ENCODE data around the gene LAMB1. TPM values are rescaled to one million over a fixed set of nuclear protein-coding genes. Genes with fewer than 3 reads are reported as not detected.

LAMB1 gene
- total RNA-seq, 6 experiments from 2014 or later: 112 to 134 (median 123) TPM

DNA sequence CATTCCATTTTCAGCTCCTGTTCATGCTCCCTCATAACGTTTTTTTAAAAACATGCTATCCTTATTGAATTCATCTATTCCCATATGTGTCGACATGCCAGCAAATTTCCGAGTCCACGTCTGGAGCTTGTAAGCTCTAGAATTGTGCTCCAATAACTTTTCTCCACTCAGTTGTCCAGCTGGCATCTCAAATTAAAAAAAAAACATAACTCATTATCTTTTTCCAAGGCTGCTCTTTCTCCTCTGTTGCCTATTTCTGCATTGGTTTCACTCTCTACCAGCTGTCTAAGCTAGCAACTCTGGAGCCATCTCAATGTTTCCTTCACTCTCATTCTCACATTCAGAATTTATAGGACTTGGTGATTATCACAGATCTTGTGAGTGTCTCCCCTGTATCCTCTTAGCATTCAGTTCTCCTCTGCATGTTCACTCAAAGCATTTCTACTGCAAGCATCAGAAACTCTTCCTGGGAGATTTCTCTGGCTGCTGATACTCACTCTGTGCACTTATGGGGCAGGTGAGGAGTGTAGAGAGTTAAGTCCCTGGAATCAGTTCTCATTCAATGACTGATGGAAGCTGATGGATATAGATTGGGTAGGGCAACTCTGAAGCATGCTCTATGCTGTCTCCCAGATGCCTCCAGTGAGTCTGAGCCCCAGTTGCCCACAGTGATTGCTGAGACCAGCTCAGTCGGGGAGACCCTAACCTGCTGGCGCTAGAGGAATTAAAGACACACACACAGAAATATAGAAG, 118.7 kb downstream of the LAMB1 start:
- Mint-ChIP-seq H3K4me1 (ENCODE audit: low read depth) (peaks cover 5% of the 10 kb centered on the region), H3K27ac (no peak overlapping the region), H3K4me3 (no peak overlapping the region), H3K9me3 (no peaks in the 10 kb centered on the region; the same call in 1 of the 2 replicates), H3K27me3 (ENCODE audit: insufficient read depth) (peaks cover 5% of the 10 kb centered on the region; the same call in 1 of the 2 replicates), H3K36me3 (ENCODE audit: low read depth) (no peaks in the 10 kb centered on the region)
- DNase-seq: no peak
- TF ChIP-seq, protein P1, sequence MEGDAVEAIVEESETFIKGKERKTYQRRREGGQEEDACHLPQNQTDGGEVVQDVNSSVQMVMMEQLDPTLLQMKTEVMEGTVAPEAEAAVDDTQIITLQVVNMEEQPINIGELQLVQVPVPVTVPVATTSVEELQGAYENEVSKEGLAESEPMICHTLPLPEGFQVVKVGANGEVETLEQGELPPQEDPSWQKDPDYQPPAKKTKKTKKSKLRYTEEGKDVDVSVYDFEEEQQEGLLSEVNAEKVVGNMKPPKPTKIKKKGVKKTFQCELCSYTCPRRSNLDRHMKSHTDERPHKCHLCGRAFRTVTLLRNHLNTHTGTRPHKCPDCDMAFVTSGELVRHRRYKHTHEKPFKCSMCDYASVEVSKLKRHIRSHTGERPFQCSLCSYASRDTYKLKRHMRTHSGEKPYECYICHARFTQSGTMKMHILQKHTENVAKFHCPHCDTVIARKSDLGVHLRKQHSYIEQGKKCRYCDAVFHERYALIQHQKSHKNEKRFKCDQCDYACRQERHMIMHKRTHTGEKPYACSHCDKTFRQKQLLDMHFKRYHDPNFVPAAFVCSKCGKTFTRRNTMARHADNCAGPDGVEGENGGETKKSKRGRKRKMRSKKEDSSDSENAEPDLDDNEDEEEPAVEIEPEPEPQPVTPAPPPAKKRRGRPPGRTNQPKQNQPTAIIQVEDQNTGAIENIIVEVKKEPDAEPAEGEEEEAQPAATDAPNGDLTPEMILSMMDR (IDR thresholded peaks at IDR 0.05): no peak

DNA sequence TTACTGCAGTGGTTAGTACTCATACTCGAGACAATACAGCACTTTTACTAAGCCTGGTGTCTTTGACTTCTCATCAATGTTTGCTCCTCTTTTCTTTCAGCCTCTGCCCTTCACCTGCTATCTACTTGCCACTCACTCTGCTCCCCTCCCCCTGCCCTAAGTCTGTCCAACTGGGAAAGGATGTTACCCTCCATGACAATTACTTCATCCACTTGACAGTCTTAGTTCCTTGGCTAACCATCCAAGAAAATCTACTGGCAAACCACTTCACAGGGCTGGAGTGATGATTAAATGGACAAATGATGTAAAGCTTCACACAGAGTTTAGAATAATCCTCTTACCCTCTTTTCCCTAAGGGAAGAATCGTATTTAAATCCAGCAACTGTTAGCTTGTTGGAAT, 120.2 kb downstream of the LAMB1 start:
- H3K27ac Mint-ChIP-seq: no peak overlapping the region

DNA sequence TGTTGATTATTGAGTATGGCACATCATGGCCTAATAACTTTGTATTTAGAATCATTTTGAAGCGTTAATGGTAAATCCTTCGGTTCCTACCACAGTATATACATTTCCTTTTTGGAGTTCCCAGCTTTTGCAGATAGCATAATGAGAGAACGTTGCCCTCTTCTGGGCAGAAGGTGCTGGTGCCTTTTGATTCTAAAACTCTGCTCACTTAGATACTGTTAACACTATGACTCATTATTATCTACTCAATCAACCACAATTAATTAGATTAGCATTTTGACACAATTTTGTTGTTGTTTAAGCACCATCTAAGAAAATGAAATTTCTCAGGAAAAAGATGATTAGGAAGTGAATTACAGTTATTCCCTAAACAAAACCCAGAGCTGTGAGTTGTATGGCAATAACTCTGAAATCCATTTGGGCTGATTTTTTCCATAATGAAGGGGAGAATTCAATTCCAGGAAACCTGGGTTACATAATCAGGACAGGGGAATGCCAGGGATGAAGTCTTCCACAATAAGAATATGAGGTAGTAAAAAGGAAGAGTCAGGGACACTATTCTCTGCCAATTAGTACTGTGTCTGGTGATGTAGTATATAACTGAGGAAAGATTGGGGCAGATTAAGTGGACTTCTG, 123.4 kb downstream of the LAMB1 start:
- H3K36me3 Mint-ChIP-seq (ENCODE audit: low read depth): no peaks in the 10 kb centered on the region

More for the DNA sequence above, 120.2 kb downstream of the LAMB1 start:
- peaks cover 5% of the 10 kb centered on the region; the same call in 1 of the 2 replicates for H3K27me3 Mint-ChIP-seq (ENCODE audit: insufficient read depth)
- no peak for DNase-seq
- TF ChIP-seq, protein P1 (IDR thresholded peaks at IDR 0.05): no peak
- H3K4me1 Mint-ChIP-seq (ENCODE audit: low read depth): peaks cover 13% of the 10 kb centered on the region
- H3K4me3 Mint-ChIP-seq: no peak overlapping the region
- no peaks in the 10 kb centered on the region for H3K9me3 Mint-ChIP-seq
- no peaks in the 10 kb centered on the region for H3K36me3 Mint-ChIP-seq (ENCODE audit: low read depth)

DNA sequence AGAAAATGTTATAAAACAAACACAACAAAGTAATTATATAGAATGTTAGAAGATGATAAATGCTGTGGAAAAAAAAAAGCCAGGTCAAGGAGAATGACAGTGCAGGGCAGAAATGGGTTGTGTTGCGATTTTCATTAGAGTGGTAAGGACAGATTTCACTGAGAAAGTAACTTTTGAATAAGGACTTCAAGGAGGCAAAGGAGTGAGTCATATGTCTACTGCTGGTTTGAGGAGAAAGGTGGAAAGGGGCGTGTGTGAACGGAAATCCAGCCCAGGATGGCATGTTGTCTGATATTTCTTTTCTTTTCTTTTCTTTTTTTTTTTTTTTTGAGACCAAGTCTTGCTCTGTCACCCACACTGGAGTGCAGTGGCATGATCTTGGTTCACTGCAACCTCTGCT, 124.3 kb downstream of the LAMB1 start:
- Mint-ChIP-seq H3K36me3 (ENCODE audit: low read depth) (no peaks in the 10 kb centered on the region), H3K4me1 (ENCODE audit: low read depth) (peaks cover 23% of the 10 kb centered on the region), H3K27me3 (ENCODE audit: insufficient read depth) (peaks cover 4% of the 10 kb centered on the region; the same call in 1 of the 2 replicates), H3K27ac (no peak overlapping the region), H3K4me3 (no peak overlapping the region), H3K9me3 (no peaks in the 10 kb centered on the region)
- no peak for DNase-seq
- TF ChIP-seq, protein P1 (IDR thresholded peaks at IDR 0.05): no peak

More for the DNA sequence above, 123.4 kb downstream of the LAMB1 start:
- TF ChIP-seq, protein P1 (IDR thresholded peaks at IDR 0.05): peak; percentile 88
- Mint-ChIP-seq H3K4me1 (ENCODE audit: low read depth) (peaks cover 16% of the 10 kb centered on the region), H3K9me3 (no peaks in the 10 kb centered on the region), H3K4me3 (no peak overlapping the region), H3K27ac (no peak overlapping the region), H3K27me3 (ENCODE audit: insufficient read depth) (peaks cover 5% of the 10 kb centered on the region; the same call in 1 of the 2 replicates)
- DNase-seq: peak; percentile 63

DNA sequence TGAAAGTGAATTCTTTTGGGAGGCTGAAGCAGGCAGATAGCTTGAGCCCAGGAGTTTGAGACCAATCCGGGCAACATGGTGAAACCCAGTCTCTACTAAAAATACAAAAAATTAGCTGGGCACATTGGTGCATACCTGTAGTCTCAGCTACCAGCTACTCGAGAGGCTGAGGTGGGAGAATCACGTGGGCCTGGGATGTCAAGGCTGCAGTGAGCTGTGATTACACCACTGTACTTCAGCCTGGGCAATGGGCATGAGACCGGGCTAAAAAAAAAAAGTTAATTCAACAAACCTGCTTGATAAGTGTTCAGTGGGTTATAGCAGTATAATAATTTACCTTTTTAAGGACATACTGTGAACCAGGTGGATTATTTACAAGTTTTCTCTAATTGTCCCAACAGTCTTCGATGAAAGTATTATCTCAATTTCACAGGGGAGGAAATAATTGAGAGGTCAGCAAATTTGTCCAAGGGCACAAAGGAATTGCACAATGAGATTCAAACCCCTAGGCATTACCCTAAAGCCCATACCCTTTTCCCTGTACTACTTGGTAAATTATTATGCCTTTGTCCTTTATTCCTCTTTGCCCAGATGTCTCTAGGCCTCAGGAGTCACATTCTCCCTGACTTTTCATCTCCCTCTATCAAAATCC, 125.1 kb downstream of the LAMB1 start:
- H3K9me3 Mint-ChIP-seq: no peaks in the 10 kb centered on the region

More for the DNA sequence above, 125.1 kb downstream of the LAMB1 start:
- Mint-ChIP-seq H3K27ac (no peak overlapping the region), H3K4me1 (ENCODE audit: low read depth) (peaks cover 23% of the 10 kb centered on the region), H3K27me3 (ENCODE audit: insufficient read depth) (peaks cover 4% of the 10 kb centered on the region; the same call in 1 of the 2 replicates), H3K36me3 (ENCODE audit: low read depth) (no peaks in the 10 kb centered on the region), H3K4me3 (no peak overlapping the region)
- TF ChIP-seq, protein P1 (IDR thresholded peaks at IDR 0.05): no peak
- no peak for DNase-seq

Data from HFFc6 (cell line).